NCI-H1105 treated with DMSO at 0.1 percent for 48 hours (cell line): Measurements from ENCODE around the gene ANXA8.
"Not testable (repeated sequence)": the region's sequence is repeated elsewhere in the genome, so short reads cannot be mapped to it uniquely, and the experiment has no call there.

Experiments used
- DNase-seq: peaks from one replicate; lab custom pipeline; 2025; lab: John Stamatoyannopoulos, UW

The ANXA8 gene, protein sequence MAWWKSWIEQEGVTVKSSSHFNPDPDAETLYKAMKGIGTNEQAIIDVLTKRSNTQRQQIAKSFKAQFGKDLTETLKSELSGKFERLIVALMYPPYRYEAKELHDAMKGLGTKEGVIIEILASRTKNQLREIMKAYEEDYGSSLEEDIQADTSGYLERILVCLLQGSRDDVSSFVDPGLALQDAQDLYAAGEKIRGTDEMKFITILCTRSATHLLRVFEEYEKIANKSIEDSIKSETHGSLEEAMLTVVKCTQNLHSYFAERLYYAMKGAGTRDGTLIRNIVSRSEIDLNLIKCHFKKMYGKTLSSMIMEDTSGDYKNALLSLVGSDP

GRCh38 chr10:47483923-47484322 is at the start of gene ANXA8:
ANXA8 (minus strand) TSS chr10:47484115; CDS start chr10:47483933, 182 bp downstream.
- not testable (repeated sequence) for DNase-seq

- not testable (repeated sequence) for DNase-seq
Measured at GRCh38 chr10:47523475-47523874, 39.6 kb upstream of the ANXA8 start, which contains the start of gene AGAP9. AGAP9 (minus strand) TSS chr10:47523638; CDS start chr10:47523526, 112 bp downstream.

DNA sequence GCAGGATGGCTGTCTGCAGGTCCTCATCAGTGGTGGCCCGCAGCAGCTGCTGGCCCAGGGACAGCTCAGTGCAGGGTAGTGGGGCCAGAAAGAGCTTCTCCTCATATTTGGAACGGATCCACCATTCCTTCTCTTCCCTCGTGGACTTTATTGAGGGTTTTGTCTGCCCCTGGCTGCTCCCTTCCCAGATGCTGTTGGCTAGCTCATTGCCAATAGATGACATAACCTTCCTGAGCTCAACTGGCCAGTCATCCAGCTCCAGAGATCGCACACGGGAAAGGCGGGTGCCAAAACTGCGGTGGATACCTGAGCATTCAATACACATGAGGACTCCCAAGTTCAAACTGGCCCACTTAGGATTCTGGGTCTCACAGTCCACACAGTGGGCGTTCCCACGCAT is 18.4 kb upstream of the ANXA8 start:
- not testable (repeated sequence) for DNase-seq

GRCh38 chr10:47494226-47494625 is 10.3 kb upstream of the ANXA8 start:
- DNase-seq, result not testable (repeated sequence)

DNA sequence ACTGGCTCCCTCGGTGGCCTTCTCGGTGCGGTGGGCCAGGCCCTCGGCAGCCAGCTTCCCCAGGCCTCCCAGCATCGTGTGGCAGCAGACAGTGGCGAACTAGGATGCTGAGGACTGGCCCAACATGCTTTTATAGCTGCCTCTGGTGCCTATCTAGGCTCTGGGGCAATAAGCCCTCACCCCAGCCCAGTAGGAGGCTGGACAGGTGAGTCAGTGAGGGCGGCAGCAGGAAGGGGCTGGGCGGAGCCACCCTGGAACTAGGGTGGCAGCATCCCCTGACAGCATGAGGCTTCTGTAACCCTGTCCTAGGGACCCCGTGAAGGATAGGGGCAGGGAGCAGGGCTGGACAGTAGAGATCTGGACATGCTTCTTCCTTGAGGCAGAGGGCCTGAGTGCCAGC is 7.7 kb upstream of the ANXA8 start, which contains the start of gene FAM25G:
TSS of gene FAM25G (minus strand) at position 101 of the 400 bp plus-strand sequence. CDS start at position 75, 26 bp downstream.
- not testable (repeated sequence) for DNase-seq

- not testable (repeated sequence) for DNase-seq
Measured at GRCh38 chr10:47489630-47490029, 5.7 kb upstream of the ANXA8 start.

- not testable (repeated sequence) for DNase-seq
Measured at GRCh38 chr10:47485943-47486342, 2.0 kb upstream of the ANXA8 start.

GRCh38 chr10:47484786-47485185 is 871 bp upstream of the ANXA8 start:
- DNase-seq, result not testable (repeated sequence)

DNA sequence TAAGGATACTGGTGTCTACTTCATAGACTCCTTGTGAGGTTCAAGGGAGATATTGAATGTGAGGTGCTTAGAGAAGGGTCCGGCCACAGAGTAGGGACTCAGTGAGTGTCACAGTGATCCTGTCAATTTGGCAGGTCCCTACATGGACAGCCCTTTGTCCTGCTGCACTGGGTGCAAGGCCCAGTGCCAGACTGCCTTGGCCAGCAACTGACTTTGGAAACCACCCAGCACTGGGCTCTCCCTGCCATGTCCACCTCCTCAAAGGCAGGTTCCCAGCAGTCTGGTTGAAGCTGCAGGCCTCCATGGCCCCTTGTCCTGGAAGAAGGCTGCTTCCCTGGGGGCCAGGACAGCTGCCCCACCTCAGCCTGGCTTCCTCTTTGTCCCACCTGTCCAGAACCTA is 1.5 kb downstream of the ANXA8 start:
- DNase-seq, result not testable (repeated sequence)

DNA sequence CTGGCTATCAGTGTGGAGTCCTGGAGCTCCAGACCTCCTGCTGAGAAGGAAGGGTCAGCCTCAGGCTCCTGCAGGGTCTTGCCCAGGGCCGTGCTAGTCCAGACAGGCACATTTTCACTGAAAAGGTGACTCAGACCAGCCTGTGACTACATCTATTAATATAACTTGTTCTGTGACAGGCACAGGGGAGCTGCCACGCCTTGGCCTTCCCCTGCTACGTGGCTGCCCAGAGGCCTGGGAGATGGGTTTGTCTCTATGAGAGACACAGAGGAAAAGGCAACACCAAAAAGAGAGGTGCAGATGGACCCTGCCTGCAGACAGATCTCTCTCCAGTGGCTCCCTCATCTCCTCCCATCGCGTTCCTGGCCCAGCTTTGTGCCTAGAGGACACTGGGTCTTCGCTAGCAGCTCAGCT is 2.1 kb downstream of the ANXA8 start:
- DNase-seq, result not testable (repeated sequence)

DNA sequence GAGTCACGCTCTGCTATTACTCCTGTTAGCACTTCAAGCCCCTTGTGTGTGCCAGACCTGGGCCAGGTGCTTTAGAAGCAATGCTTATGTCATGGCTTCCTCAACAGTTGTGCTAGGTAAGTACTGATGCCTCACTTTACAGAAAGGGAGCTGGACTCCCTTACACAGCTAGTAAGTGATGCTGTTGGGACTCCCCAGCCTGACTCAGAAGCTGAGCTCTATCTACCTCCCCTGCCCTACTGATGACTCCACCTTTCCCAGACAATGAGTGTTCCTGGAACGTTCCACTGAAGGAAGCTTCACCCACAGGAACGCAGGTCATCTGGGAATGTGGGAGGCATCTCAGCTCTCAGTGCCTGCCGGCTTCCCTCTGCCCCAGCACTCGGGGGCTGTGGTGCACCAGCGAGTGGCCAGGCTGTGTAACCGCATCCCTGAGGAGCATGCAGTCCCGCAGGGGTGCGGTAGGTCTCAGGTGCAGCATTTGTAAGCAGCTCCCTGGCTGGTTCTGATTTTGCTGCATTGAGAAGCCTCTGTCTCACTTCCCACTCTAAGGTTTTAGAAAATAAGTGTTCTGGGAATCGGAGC is 2.6 kb downstream of the ANXA8 start:
- not testable (repeated sequence) for DNase-seq

GRCh38 chr10:47480133-47480532 is 3.8 kb downstream of the ANXA8 start:
- DNase-seq, result not testable (repeated sequence)

DNA sequence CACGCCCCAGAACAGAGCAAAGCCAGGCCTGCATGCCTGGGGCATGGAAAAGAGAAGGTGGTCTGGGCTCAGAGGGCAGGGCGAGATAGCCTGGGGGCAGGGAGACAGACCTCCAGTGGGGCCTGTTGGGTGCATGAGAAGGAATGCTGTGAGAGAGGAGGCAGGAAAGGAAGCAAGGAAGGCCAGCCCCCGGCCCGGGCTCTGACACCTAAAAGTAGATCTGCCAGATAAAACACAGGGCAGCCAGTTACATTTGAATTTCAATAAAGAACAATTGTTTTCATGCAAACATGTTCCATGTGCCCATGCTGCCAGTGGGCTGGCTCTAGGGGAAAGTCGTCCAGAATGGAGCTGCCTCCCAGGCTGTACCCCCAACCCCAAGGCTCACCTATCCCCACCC is 5.8 kb downstream of the ANXA8 start:
- not testable (repeated sequence) for DNase-seq

GRCh38 chr10:47477078-47477477 is 6.8 kb downstream of the ANXA8 start:
- DNase-seq, result not testable (repeated sequence)

GRCh38 chr10:47475101-47475500 is 8.8 kb downstream of the ANXA8 start:
- DNase-seq, result not testable (repeated sequence)

DNA sequence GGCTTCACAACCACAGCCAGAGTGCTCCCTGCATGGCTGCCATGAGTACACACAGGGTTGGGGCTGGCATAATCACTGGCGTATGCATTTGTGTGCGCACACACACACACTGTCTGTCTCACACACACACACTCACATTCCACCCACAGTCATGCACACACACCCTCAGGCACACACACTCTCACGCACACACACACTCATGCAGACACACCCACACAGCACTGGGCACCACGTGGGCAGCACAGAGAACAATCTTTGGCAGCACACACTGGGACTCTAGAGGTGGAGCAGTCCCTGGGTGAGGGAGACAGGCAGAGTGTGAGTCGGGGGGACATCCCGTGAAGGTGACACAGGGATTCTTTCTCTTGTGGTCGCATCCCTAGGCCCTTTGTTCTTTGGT is 10.4 kb downstream of the ANXA8 start:
- DNase-seq, result not testable (repeated sequence)

GRCh38 chr10:47472647-47473046 is 11.3 kb downstream of the ANXA8 start:
- not testable (repeated sequence) for DNase-seq

DNA sequence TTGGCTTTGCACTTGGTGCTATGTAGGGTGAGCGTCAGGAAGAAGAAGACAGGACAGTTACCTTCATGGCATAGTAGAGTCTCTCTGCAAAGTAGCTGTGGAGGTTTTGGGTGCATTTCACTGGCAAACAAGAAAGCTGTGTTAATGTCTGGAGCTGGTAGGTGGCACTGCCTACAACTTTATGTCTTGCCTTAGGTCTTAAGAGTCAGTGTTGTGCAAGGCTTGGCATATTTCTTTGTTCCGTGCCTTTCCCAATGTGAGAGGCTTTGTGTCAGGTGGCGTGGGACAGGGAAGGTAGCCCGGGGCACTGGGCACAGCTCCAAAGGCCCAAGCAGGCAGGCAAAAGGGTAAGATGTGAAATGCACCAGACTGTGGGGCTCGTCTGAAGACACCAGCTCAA is 11.8 kb downstream of the ANXA8 start:
- not testable (repeated sequence) for DNase-seq

GRCh38 chr10:47468731-47469528 is 15.0 kb downstream of the ANXA8 start:
- not testable (repeated sequence) for DNase-seq

DNA sequence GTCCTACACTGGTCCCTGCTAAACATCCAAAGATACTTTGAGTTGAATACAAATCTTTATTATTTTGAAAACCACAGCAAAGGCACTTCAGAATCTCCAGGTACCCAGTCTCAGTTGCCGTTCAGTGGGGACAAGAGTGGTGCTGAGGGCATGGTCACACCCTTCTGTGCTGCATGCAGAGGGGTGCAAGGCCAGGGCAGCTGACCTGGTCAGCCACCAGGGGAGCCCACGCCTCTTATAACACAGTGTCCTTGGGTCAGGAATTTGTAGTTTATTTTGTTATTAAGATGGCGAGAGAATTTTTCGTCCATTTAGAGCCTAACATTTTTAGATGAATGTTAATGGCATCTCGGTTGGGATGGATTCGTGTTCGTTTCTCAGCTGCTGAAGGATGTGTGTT is 16.0 kb downstream of the ANXA8 start:
- not testable (repeated sequence) for DNase-seq

DNA sequence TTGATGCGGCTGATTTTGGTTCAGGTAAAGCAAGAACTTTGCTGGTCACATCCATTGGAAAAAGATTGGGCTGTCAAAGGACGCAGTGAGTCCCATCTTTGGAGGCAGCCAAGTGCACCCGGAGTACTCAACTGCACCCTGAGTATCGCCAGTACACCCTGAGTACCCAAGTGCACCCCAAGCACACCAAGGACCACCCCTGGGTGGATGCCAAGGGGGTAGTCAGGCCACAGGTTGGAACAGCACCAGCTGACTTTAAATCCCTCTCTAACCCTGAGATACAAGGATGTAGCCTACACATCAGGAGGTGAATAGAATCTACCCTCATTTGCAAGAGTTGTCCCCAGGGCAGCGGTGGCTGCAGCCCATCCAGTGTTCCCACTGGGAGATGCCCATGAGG is 16.5 kb downstream of the ANXA8 start:
- DNase-seq, result not testable (repeated sequence)

DNA sequence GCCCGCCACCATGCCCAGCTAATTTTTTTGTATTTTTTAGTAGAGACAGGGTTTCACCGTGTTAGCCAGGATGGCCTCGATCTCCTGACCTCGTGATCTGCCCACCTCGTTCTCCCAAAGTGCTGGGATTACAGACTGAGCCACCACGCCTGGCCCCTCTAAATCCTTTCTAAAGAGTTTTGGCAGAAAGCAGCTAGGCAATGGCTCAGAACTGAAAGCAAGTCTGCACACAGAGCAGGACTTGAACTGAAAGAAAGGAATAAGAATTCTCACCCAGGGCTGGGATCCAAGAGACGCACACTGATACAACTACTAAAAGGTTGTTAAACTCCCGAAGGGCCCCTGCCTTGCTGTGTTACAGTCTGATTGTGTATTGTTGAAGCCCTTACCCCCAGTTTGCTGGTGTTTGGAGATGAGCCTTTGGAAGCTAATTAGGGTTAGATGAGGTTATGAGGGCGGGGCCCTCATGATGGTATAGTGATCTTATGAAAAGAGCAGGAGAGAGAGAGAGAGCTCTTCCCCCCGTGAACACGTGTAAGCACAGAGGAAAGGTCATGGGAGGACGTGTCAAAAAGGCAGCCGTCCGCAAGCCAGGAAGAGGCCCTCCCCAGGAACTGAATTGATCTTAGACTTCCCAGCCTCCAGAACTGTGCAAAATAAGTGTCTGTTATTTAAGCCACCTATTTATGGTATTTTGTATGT is 18.5 kb downstream of the ANXA8 start:
- DNase-seq, result not testable (repeated sequence)
